ENCODE results near the gene GLP2R. TPM values are rescaled to one million over a fixed set of nuclear protein-coding genes. Genes with fewer than 3 reads are reported as not detected.

The GLP2R gene
- total RNA-seq, 5 donors from 2014 or later (not counting 1 experiment from before 2014, with no cell fraction given): not detected

DNA sequence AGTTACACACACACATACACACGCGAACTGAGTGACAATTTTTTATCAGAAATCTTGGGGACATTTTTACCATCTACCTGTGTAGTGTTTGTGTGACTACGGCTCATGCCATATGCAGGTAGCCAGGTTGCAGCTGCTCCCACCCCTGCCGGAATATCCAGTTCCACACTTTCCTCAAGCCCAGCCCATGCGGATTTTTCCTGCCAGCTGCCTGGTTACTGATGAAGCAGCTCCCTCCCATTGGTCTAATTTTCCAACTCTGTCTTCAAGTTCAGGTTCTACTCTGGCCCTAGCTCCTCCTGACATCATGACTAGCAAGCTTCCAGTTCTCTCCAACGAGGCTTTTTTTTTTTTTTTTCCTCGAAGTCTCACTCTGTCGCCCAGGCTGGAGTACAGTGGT is 8.6 kb upstream of the GLP2R start:
- ChIA-PET POLR2A (no interaction called here), CTCF (no interaction called here)
- no peak for DNase-seq
- H3K36me3 Mint-ChIP-seq: no peaks in the 10 kb centered on the region
- H3K27me3 Mint-ChIP-seq: peaks cover 5 to 12% of the 10 kb centered on the region in 2 donors
- Histone ChIP-seq H3K27ac (ENCODE audit: low read length) (no peak overlapping the region), H3K4me3 (ENCODE audit: control insufficient read depth in 1 of 2, extremely low read depth in 1 of 2, low read length in 1 of 2) (no peak overlapping the region), H3K27me3 (replicated peaks in 1 of 2; ENCODE audit: control insufficient read depth in 2 of 2, extremely low read depth in 1 of 2, insufficient read depth in 2 of 2, low read length in 1 of 2) (peaks cover 0 to 16% of the 10 kb centered on the region in 2 experiments), H3K36me3 (ENCODE audit: control insufficient read depth in 2 of 2, extremely low read depth in 1 of 2, insufficient read depth in 1 of 2, low read length in 1 of 2) (no peaks in the 10 kb centered on the region), H3K4me1 (ENCODE audit: control insufficient read depth in 1 of 2, extremely low read depth in 1 of 2, insufficient read depth in 2 of 2, low read length in 2 of 2) (no peaks in the 10 kb centered on the region), H3K9me3 (no peaks in the 10 kb centered on the region)
- no peak for ATAC-seq (replicated peaks in 1 of 4)
- H3K9me3 Mint-ChIP-seq: peaks cover 0 to 8% (median 0%) of the 10 kb centered on the region in 3 donors
- no peak overlapping the region for H3K4me3 Mint-ChIP-seq
- no peaks in the 10 kb centered on the region for H3K4me1 Mint-ChIP-seq
- WGBS (ENCODE audit: insufficient coverage): 54% methylated on average over 3 of the region's 8 CpGs
- no peak overlapping the region for H3K27ac Mint-ChIP-seq

DNA sequence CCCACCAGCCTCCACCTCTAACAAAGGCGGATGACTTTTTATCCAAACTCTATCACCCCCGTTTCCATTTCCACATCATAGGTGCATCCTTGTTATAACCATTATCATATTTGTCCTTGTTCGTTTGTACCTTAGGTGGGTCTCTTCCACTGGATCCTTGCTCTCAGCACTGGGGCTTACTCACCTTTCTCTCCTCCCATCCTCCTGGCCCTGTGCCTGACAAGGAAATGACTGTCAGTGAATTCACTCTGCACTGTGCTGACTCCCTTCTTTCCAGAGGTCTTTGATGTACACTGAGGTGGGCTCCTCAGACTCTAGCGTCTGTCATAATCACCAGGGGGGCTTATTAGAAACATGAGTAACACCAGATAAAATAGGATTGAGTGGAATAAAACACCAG is 7.0 kb upstream of the GLP2R start:
- Mint-ChIP-seq H3K27ac (no peak overlapping the region), H3K9me3 (peaks cover 0 to 13% (median 0%) of the 10 kb centered on the region in 3 donors), H3K4me1 (no peaks in the 10 kb centered on the region), H3K4me3 (no peak overlapping the region), H3K27me3 (peaks cover 5 to 13% of the 10 kb centered on the region in 2 donors), H3K36me3 (no peaks in the 10 kb centered on the region)
- ChIA-PET POLR2A (no interaction called here), CTCF (no interaction called here)
- WGBS (ENCODE audit: insufficient coverage): 46% methylated on average over 3 of the region's 4 CpGs
- no peak for ATAC-seq (replicated peaks in 1 of 4)
- H3K4me1 ChIP-seq (ENCODE audit: control insufficient read depth in 1 of 2, extremely low read depth in 1 of 2, insufficient read depth in 2 of 2, low read length in 2 of 2): no peaks in the 10 kb centered on the region
- no peaks in the 10 kb centered on the region for H3K9me3 ChIP-seq
- no peak overlapping the region for H3K4me3 ChIP-seq (ENCODE audit: control insufficient read depth in 1 of 2, extremely low read depth in 1 of 2, low read length in 1 of 2)
- no peak overlapping the region for H3K27ac ChIP-seq (ENCODE audit: low read length)
- no peaks in the 10 kb centered on the region for H3K36me3 ChIP-seq (ENCODE audit: control insufficient read depth in 2 of 2, extremely low read depth in 1 of 2, insufficient read depth in 1 of 2, low read length in 1 of 2)
- peaks cover 0 to 14% of the 10 kb centered on the region in 2 experiments for H3K27me3 ChIP-seq (replicated peaks in 1 of 2; ENCODE audit: control insufficient read depth in 2 of 2, extremely low read depth in 1 of 2, insufficient read depth in 2 of 2, low read length in 1 of 2)
- DNase-seq: no peak

DNA sequence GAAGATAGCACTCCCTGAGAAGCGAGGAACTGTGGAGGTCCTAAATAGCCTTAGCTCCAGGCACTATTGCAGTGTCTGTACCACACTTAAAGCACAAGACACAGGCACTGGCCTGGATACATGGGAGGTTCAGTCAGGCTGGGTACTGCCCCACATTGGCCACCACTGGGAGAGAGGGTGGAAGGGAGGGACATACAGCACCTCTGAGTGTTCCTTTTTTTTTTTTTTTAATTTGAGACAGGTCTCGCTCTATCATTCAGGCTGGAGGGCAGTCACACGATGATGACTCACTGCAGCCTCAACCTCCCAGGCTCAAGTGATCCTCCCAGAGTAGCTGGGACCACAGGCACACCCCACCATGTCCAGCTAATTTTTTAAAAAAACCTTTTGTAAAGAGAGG is 5.3 kb upstream of the GLP2R start:
- no peak for ATAC-seq (replicated peaks in 1 of 4)
- WGBS (ENCODE audit: insufficient coverage): no CpG with 5 or more reads among the region's 3 CpGs
- H3K27ac ChIP-seq (ENCODE audit: low read length): no peak overlapping the region
- H3K4me3 ChIP-seq (ENCODE audit: control insufficient read depth in 1 of 2, extremely low read depth in 1 of 2, low read length in 1 of 2): no peak overlapping the region
- no peak overlapping the region for H3K27ac Mint-ChIP-seq
- H3K4me1 Mint-ChIP-seq: no peaks in the 10 kb centered on the region
- no peaks in the 10 kb centered on the region for H3K36me3 Mint-ChIP-seq
- no peak for DNase-seq
- H3K9me3 ChIP-seq: no peaks in the 10 kb centered on the region
- peaks cover 0 to 21% of the 10 kb centered on the region in 2 experiments for H3K27me3 ChIP-seq (replicated peaks in 1 of 2; ENCODE audit: control insufficient read depth in 2 of 2, extremely low read depth in 1 of 2, insufficient read depth in 2 of 2, low read length in 1 of 2)
- H3K27me3 Mint-ChIP-seq: peaks cover 5 to 13% of the 10 kb centered on the region in 2 donors
- POLR2A ChIA-PET: no interaction called here
- no peaks in the 10 kb centered on the region for H3K4me1 ChIP-seq (ENCODE audit: control insufficient read depth in 1 of 2, extremely low read depth in 1 of 2, insufficient read depth in 2 of 2, low read length in 2 of 2)
- H3K36me3 ChIP-seq (ENCODE audit: control insufficient read depth in 2 of 2, extremely low read depth in 1 of 2, insufficient read depth in 1 of 2, low read length in 1 of 2): no peaks in the 10 kb centered on the region
- CTCF ChIA-PET: no interaction called here
- peaks cover 0 to 13% (median 0%) of the 10 kb centered on the region in 3 donors for H3K9me3 Mint-ChIP-seq
- no peak overlapping the region for H3K4me3 Mint-ChIP-seq

DNA sequence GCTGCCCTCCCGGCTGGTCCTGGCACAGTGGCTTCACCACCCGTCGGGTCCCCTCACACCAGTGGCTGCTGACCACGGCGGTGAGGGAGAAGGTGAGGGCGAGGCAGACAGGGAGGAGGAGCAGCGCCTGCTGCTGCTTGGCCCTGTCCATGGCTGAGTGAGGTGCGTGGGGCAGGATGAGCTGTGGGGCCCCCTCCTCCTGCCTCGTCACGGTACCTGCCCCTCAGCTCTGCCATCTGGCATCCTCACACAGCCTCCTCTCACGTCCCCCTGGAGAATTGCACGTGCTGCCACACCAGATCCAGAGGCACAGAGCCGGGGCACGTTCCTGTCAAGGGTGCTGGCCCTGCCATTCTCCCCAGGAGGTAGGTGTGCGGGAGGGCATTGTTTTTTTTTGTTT is 3.8 kb upstream of the GLP2R start, which contains the start of gene GSG1L2:
TSS of gene GSG1L2 (minus strand) at position 159 of the 400 bp plus-strand sequence. CDS start at position 151, 8 bp downstream.
- Mint-ChIP-seq H3K4me1 (no peaks in the 10 kb centered on the region), H3K27ac (no peak within 1 kb of the TSS), H3K36me3 (no peaks in the 10 kb centered on the region), H3K27me3 (peaks cover 5 to 16% of the 10 kb centered on the region in 2 donors), H3K9me3 (peaks cover 0 to 5% (median 0%) of the 10 kb centered on the region in 3 donors), H3K4me3 (no peak within 1 kb of the TSS)
- H3K27me3 ChIP-seq (replicated peaks in 1 of 2; ENCODE audit: control insufficient read depth in 2 of 2, extremely low read depth in 1 of 2, insufficient read depth in 2 of 2, low read length in 1 of 2): peaks cover 0 to 27% of the 10 kb centered on the region in 2 experiments
- no peak for ATAC-seq (replicated peaks in 1 of 4)
- ChIA-PET CTCF (no interaction called here), POLR2A (no interaction called here)
- H3K27ac ChIP-seq (ENCODE audit: low read length): no peak within 1 kb of the TSS
- H3K4me3 ChIP-seq (ENCODE audit: control insufficient read depth in 1 of 2, extremely low read depth in 1 of 2, low read length in 1 of 2): no peak within 1 kb of the TSS
- no peaks in the 10 kb centered on the region for H3K4me1 ChIP-seq (ENCODE audit: control insufficient read depth in 1 of 2, extremely low read depth in 1 of 2, insufficient read depth in 2 of 2, low read length in 2 of 2)
- WGBS (ENCODE audit: insufficient coverage): 80% methylated on average over 6 of the region's 15 CpGs
- no peak for DNase-seq
- H3K9me3 ChIP-seq: no peaks in the 10 kb centered on the region
- H3K36me3 ChIP-seq (ENCODE audit: control insufficient read depth in 2 of 2, extremely low read depth in 1 of 2, insufficient read depth in 1 of 2, low read length in 1 of 2): no peaks in the 10 kb centered on the region

DNA sequence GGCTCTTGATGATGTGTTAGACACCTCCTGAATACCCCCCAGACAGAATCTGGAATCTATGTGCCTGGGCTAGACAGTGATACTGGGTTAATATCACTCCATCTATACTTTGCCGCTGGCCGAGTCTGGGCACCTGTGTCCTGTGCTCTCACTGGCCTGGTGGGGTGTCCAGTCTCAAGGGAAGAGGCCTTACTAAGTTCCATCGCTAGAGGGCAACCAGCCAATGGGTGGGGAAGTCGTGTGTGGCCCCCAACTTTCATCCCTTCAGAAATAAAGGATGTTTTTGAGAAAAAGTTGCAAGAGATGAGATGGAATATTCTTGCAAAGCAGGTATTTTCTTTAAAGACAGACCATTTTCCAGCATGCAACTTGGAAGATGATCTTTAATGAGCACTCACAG is 1.6 kb upstream of the GLP2R start:
- ATAC-seq (replicated peaks in 1 of 4): no peak
- no peaks in the 10 kb centered on the region for H3K36me3 Mint-ChIP-seq
- no peaks in the 10 kb centered on the region for H3K9me3 ChIP-seq

DNA sequence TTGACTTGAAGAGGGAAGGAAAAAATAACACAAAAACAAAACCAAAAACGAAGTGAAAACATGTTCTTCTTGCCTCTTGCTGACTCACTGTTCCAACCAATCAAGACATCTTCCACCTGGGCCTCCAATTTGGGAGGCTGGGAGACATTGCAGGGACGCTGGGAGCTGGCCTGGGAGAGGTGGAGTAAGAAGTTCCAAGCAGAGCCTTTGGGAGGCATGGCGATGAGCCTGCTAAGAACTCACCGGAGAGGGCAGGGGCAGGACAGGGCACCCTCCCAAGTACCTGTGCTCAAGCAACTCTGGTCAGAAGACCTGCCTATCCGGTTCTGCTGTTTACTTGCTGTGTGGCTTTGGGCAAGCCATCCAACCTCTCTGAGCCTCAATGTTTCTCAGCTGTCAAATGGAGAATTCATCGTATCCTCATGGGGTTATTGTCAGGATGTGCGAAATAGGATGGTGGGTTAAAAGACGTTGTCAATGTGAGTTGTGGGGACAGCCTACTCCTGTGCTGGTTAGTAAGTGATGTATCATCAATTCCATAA is 856 bp upstream of the GLP2R start:
- Histone ChIP-seq H3K27me3 (replicated peaks in 1 of 2; ENCODE audit: control insufficient read depth in 2 of 2, extremely low read depth in 1 of 2, insufficient read depth in 2 of 2, low read length in 1 of 2) (peaks cover 0 to 30% of the 10 kb centered on the region in 2 experiments), H3K36me3 (ENCODE audit: control insufficient read depth in 2 of 2, extremely low read depth in 1 of 2, insufficient read depth in 1 of 2, low read length in 1 of 2) (no peaks in the 10 kb centered on the region), H3K9me3 (no peaks in the 10 kb centered on the region), H3K4me3 (ENCODE audit: control insufficient read depth in 1 of 2, extremely low read depth in 1 of 2, low read length in 1 of 2) (no peak overlapping the region), H3K4me1 (ENCODE audit: control insufficient read depth in 1 of 2, extremely low read depth in 1 of 2, insufficient read depth in 2 of 2, low read length in 2 of 2) (no peaks in the 10 kb centered on the region), H3K27ac (ENCODE audit: low read length) (no peak overlapping the region)
- WGBS (ENCODE audit: insufficient coverage): 100% methylated on average over 6 of the region's 8 CpGs
- Mint-ChIP-seq H3K36me3 (no peaks in the 10 kb centered on the region), H3K9me3 (peaks cover 0 to 5% (median 0%) of the 10 kb centered on the region in 3 donors), H3K4me1 (no peaks in the 10 kb centered on the region), H3K27me3 (peaks cover 0 to 12% of the 10 kb centered on the region in 2 donors), H3K4me3 (no peak overlapping the region), H3K27ac (no peak overlapping the region)
- ChIA-PET CTCF (no interaction called here), POLR2A (interaction anchor here in 1 of 2 donors (0.6 kb wide), 1 partner anchor 9 kb away, joined by 3 read pairs; no protein-coding TSS in a partner anchor)
- ATAC-seq (replicated peaks in 1 of 4): no peak
- no peak for DNase-seq

More for the DNA sequence above, 1.6 kb upstream of the GLP2R start:
- Histone ChIP-seq H3K27me3 (replicated peaks in 1 of 2; ENCODE audit: control insufficient read depth in 2 of 2, extremely low read depth in 1 of 2, insufficient read depth in 2 of 2, low read length in 1 of 2) (peaks cover 0 to 30% of the 10 kb centered on the region in 2 experiments), H3K36me3 (ENCODE audit: control insufficient read depth in 2 of 2, extremely low read depth in 1 of 2, insufficient read depth in 1 of 2, low read length in 1 of 2) (no peaks in the 10 kb centered on the region), H3K4me1 (ENCODE audit: control insufficient read depth in 1 of 2, extremely low read depth in 1 of 2, insufficient read depth in 2 of 2, low read length in 2 of 2) (no peaks in the 10 kb centered on the region), H3K4me3 (ENCODE audit: control insufficient read depth in 1 of 2, extremely low read depth in 1 of 2, low read length in 1 of 2) (no peak overlapping the region), H3K27ac (ENCODE audit: low read length) (no peak overlapping the region)
- DNase-seq: no peak
- H3K27me3 Mint-ChIP-seq: peaks cover 0 to 12% of the 10 kb centered on the region in 2 donors
- no peak overlapping the region for H3K4me3 Mint-ChIP-seq
- ChIA-PET POLR2A (no interaction called here), CTCF (no interaction called here)
- no CpG with 5 or more reads among the region's 4 CpGs for WGBS (ENCODE audit: insufficient coverage)
- peaks cover 0 to 5% (median 0%) of the 10 kb centered on the region in 3 donors for H3K9me3 Mint-ChIP-seq
- no peak overlapping the region for H3K27ac Mint-ChIP-seq
- no peaks in the 10 kb centered on the region for H3K4me1 Mint-ChIP-seq

Data from T-cell (primary cell).